H9 (cell line): ENCODE data around the gene IQCE. TPM values are rescaled to one million over a fixed set of nuclear protein-coding genes. Genes with fewer than 3 reads are reported as not detected.

Experiments used
- DNase-seq: peaks from one replicate; pipeline ENCODE4 v3.0.0-alpha.2; 2017
- H2AFZ ChIP-seq: one replicate; pipeline ENCODE4 v1.6.1; 2013; ENCODE audit warnings: mild to moderate bottlenecking, low read length, control low read depth, moderate library complexity
- H2AK5ac ChIP-seq: 2 replicates; pipeline ENCODE4 v1.6.1; 2013; ENCODE audit warnings: low read length, control low read depth, mixed read lengths; ENCODE audit not compliant: insufficient read length
- H2BK120ac ChIP-seq: one replicate; pipeline ENCODE4 v1.6.1; 2013; ENCODE audit warnings: low read depth, mild to moderate bottlenecking, low read length, control low read depth, inconsistent platforms; ENCODE audit not compliant: poor library complexity, severe bottlenecking
- H2BK12ac ChIP-seq: 2 replicates; pipeline ENCODE4 v1.6.1; 2013; ENCODE audit warnings: low read length, control low read depth, mixed read lengths, low read depth; ENCODE audit not compliant: insufficient read length
- H2BK15ac ChIP-seq: 2 replicates; pipeline ENCODE4 v1.6.1; 2013; ENCODE audit warnings: low read depth, low read length, control low read depth
- H2BK20ac ChIP-seq: one replicate; pipeline ENCODE4 v1.6.1; 2013; ENCODE audit warnings: low read depth, mild to moderate bottlenecking, low read length, control low read depth, inconsistent platforms; ENCODE audit not compliant: poor library complexity, severe bottlenecking
- H2BK5ac ChIP-seq: 2 replicates; pipeline ENCODE4 v1.6.1; 2013; ENCODE audit warnings: low read length, control low read depth, mixed read lengths; ENCODE audit not compliant: insufficient read length
- H3K14ac ChIP-seq: 2 replicates; pipeline ENCODE4 v1.6.1; 2013; ENCODE audit warnings: low read length, control low read depth; ENCODE audit not compliant: insufficient read depth
- H3K18ac ChIP-seq: 2 replicates; pipeline ENCODE4 v1.6.1; 2013; ENCODE audit warnings: low read depth, mild to moderate bottlenecking, mixed read lengths, low read length, control low read depth; ENCODE audit not compliant: insufficient read length
- H3K23ac ChIP-seq: 2 replicates; pipeline ENCODE4 v1.6.1; 2013; ENCODE audit warnings: low read length, control low read depth, mixed read lengths, low read depth; ENCODE audit not compliant: insufficient read length
- H3K23me2 ChIP-seq: 2 replicates; pipeline ENCODE4 v1.6.1; 2013; ENCODE audit warnings: low read depth, mild to moderate bottlenecking, mixed read lengths, low read length, control low read depth; ENCODE audit not compliant: insufficient read length, poor library complexity, severe bottlenecking
- H3K27ac ChIP-seq: 2 replicates; pipeline ENCODE4 v1.5.1; 2013; ENCODE audit warnings: low read length, control low read depth, mixed read lengths, low read depth; ENCODE audit not compliant: insufficient read length
- H3K27me3 ChIP-seq: 2 replicates; pipeline ENCODE4 v1.6.1; 2013; ENCODE audit warnings: low read length, control low read depth, inconsistent platforms; ENCODE audit not compliant: insufficient read depth
- H3K4ac ChIP-seq: 2 replicates; pipeline ENCODE4 v1.6.1; 2013; ENCODE audit warnings: low read depth, mild to moderate bottlenecking, control low read depth, inconsistent platforms, low read length, moderate library complexity
- H3K4me1 ChIP-seq: 2 replicates; pipeline ENCODE4 v1.6.1; 2013; ENCODE audit warnings: low read length, control low read depth, inconsistent platforms; ENCODE audit not compliant: insufficient read depth
- H3K4me2 ChIP-seq: 2 replicates; pipeline ENCODE4 v1.6.1; 2013; ENCODE audit warnings: low read length, control low read depth, mixed read lengths; ENCODE audit not compliant: insufficient read length, insufficient read depth
- H3K56ac ChIP-seq: 2 replicates; pipeline ENCODE4 v1.6.1; 2013; ENCODE audit warnings: low read depth, mild to moderate bottlenecking, mixed read lengths, low read length, control low read depth; ENCODE audit not compliant: insufficient read length
- H3K79me1 ChIP-seq: 2 replicates; pipeline ENCODE4 v1.6.1; 2013; ENCODE audit warnings: low read depth, mild to moderate bottlenecking, moderate library complexity, low read length, control low read depth, inconsistent platforms; ENCODE audit not compliant: insufficient read depth, poor library complexity, severe bottlenecking
- H3K79me2 ChIP-seq: 2 replicates; pipeline ENCODE4 v1.6.1; 2013; ENCODE audit warnings: low read length, control low read depth, inconsistent platforms; ENCODE audit not compliant: insufficient read depth
- H3K9ac ChIP-seq: 2 replicates; pipeline ENCODE4 v1.6.1; 2013; ENCODE audit warnings: low read length, control low read depth, mixed read lengths; ENCODE audit not compliant: insufficient read length; ENCODE audit errors: extremely low read depth
- H3K9me3 ChIP-seq: one replicate; pipeline ENCODE4 v1.6.1; 2013; ENCODE audit warnings: low read depth, low read length, inconsistent platforms; ENCODE audit not compliant: control insufficient read depth
- H3T11ph ChIP-seq: one replicate; pipeline ENCODE4 v1.6.1; 2013; ENCODE audit warnings: mild to moderate bottlenecking, low read length, control low read depth, inconsistent platforms
- H4K20me1 ChIP-seq: one replicate; pipeline ENCODE4 v1.6.1; 2013; ENCODE audit not compliant: control insufficient read depth, insufficient read length, insufficient read depth
- H4K5ac ChIP-seq: 2 replicates; pipeline ENCODE4 v1.6.1; 2013; ENCODE audit warnings: low read depth, mild to moderate bottlenecking, mixed read lengths, low read length, control low read depth; ENCODE audit not compliant: insufficient read length
- H4K8ac ChIP-seq: replicated peaks from 2 replicates; pipeline ENCODE4 v1.6.1; 2013; ENCODE audit warnings: low read length, control low read depth, mixed read lengths, low read depth; ENCODE audit not compliant: insufficient read length
- H4K91ac ChIP-seq: 2 replicates; pipeline ENCODE4 v1.6.1; 2013; ENCODE audit warnings: low read depth, mild to moderate bottlenecking, moderate library complexity, mixed read lengths, low read length, control low read depth; ENCODE audit not compliant: insufficient read length
- H3K27ac Mint-ChIP-seq, 3 experiments: 2 replicates in 2 of 3; 3 replicates in 1 of 3; pipeline ENCODE4 v1.8.0; 2020 to 2021; ENCODE audit warnings: mixed read lengths in 3 of 3, mild to moderate bottlenecking in 1 of 3, moderate library complexity in 1 of 3
- H3K27me3 Mint-ChIP-seq: 2 replicates; pipeline ENCODE4 v1.8.0; 2021; ENCODE audit warnings: low read depth, mild to moderate bottlenecking, moderate library complexity, mixed read lengths
- H3K36me3 Mint-ChIP-seq, 3 experiments: 2 replicates in 2 of 3; 3 replicates in 1 of 3; pipeline ENCODE4 v1.8.0; 2020 to 2021; ENCODE audit warnings: low read depth in 3 of 3, mixed read lengths in 3 of 3; ENCODE audit not compliant: insufficient read depth in 1 of 3
- H3K4me1 Mint-ChIP-seq, 2 experiments: 2 replicates each; pipeline ENCODE4 v1.8.0; 2020; ENCODE audit warnings: mixed read lengths in 2 of 2
- H3K4me3 Mint-ChIP-seq, 2 experiments: 2 replicates in 1 of 2; 3 replicates in 1 of 2; pipeline ENCODE4 v1.8.0; 2020 to 2021; ENCODE audit warnings: mild to moderate bottlenecking in 2 of 2, mixed read lengths in 2 of 2, moderate library complexity in 1 of 2
- H3K9me3 Mint-ChIP-seq, 2 experiments: 2 replicates in 1 of 2; 3 replicates in 1 of 2; pipeline ENCODE4 v1.8.0; 2020; ENCODE audit warnings: mild to moderate bottlenecking in 2 of 2, mixed read lengths in 2 of 2, moderate library complexity in 1 of 2
- WGBS: extraction: QIAGEN DNeasy Blood & Tissue Kit; methylation state at CpG from one replicate; pipeline ENCODE4 v1.1.7; 2013; ENCODE audit warnings: missing lambda C conversion rate, low lambda C conversion rate, mixed read lengths; ENCODE audit not compliant: insufficient read length; ENCODE audit errors: extremely low coverage; 5-methylcytosine and 5-hydroxymethylcytosine counted together
- total RNA-seq: library from RNA; stranded (reverse); gene quantifications from 2 replicates; pipeline ENCODE4 v1.2.1, GENCODE V29; 2021
- TF ChIP-seq, protein P1 (sequence below): fragments of 200-600 bp; sonication (generic); conservative IDR thresholded peaks from 3 replicates; pipeline ENCODE4 v1.8.0; 2021; ENCODE audit warnings: antibody characterized with exemption, mild to moderate bottlenecking

The IQCE gene
- total RNA-seq, 1 experiment from 2014 or later = 7.0 TPM

DNA sequence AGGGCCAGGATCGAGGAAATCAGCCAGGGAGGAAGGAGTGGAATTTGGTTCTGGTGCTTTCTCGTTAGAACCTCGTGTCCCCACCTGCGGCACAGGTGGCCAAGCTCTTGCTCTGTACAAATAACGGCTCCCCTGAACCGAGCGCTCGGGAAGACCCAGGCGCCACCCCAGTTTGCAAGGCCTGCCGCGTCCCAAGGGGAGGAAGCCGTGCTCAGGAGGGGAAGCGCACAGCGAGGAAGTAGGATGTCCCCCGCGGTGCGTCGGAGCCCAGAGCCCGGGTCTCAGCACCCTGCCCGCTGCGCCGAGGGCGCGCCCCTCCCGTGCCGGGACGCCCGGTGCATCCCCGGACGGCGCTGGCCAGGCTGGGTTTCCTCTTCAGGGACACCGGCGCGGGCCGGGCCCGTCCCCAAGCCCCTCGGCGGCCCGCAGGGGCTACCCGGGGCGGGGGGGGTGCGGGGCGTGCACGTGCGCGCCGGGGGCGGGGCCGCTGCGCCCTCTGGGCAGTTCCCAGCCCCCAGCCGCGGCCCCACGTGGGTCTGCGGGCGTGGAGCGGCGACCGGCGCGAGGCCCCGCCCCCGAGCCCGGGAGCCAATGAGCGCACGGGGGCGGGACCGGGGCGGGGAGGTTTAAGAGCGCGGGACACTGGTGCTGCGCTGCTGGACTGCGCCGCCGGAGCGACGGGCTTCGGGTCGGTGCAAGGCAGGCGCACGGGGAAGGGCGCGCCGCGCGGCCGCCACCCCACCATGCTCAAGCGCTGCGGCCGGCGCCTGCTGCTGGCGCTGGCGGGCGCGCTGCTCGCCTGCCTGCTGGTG lies 39.5 kb upstream of the IQCE start, which contains the start of gene LFNG:
Gene LFNG (plus strand): TSS at position 656 of the 812 bp plus-strand sequence. CDS start 88 bp downstream, at position 744.
- Histone ChIP-seq H3K27me3 (no peaks in the 10 kb centered on the region; the same call in 1 of the 2 replicates), H3K14ac (no peak within 1 kb of the TSS; the same call in 1 of the 2 replicates), H3K4ac (no peak within 1 kb of the TSS), H4K5ac (no peak within 1 kb of the TSS), H3T11ph (no peak within 1 kb of the TSS), H2BK20ac (no peak within 1 kb of the TSS), H3K79me2 (no peaks in the 10 kb centered on the region; the same call in 1 of the 2 replicates), H4K91ac (no peak within 1 kb of the TSS), H3K9me3 (no peaks in the 10 kb centered on the region), H3K27ac (no peak within 1 kb of the TSS), H3K79me1 (no peaks in the 10 kb centered on the region), H3K18ac (no peak within 1 kb of the TSS), H2BK5ac (no peak within 1 kb of the TSS), H3K9ac (no peak within 1 kb of the TSS), H3K4me2 (peak within 1 kb of the TSS; percentile 63), H2AK5ac (no peak within 1 kb of the TSS), H3K23ac (no peak within 1 kb of the TSS), H2AFZ (no peak within 1 kb of the TSS), H2BK120ac (no peak within 1 kb of the TSS), H4K8ac (no peak within 1 kb of the TSS), H2BK15ac (no peak within 1 kb of the TSS), H3K4me1 (peaks cover 4% of the 10 kb centered on the region; the same call in 1 of the 2 replicates), H3K56ac (no peak within 1 kb of the TSS), H2BK12ac (no peak within 1 kb of the TSS), H4K20me1 (no peaks in the 10 kb centered on the region), H3K23me2 (peaks cover 13% of the 10 kb centered on the region)
- Mint-ChIP-seq H3K27me3 (peaks cover 26% of the 10 kb centered on the region), H3K36me3 (peaks cover 0 to 5% (median 4%) of the 10 kb centered on the region in 3 experiments; a peak in 2 of 7 replicates), H3K9me3 (no peaks in the 10 kb centered on the region), H3K27ac (peak within 1 kb of the TSS in 1 of 3 experiments; percentile 79; a peak in 1 of 7 replicates), H3K4me3 (peak within 1 kb of the TSS; percentile 84 to 93), H3K4me1 (peaks cover 42 to 46% of the 10 kb centered on the region in 2 experiments)
- no CpG with 5 or more reads among the region's 95 CpGs for WGBS
- DNase-seq = peak; percentile 84
- TF ChIP-seq, protein P1, sequence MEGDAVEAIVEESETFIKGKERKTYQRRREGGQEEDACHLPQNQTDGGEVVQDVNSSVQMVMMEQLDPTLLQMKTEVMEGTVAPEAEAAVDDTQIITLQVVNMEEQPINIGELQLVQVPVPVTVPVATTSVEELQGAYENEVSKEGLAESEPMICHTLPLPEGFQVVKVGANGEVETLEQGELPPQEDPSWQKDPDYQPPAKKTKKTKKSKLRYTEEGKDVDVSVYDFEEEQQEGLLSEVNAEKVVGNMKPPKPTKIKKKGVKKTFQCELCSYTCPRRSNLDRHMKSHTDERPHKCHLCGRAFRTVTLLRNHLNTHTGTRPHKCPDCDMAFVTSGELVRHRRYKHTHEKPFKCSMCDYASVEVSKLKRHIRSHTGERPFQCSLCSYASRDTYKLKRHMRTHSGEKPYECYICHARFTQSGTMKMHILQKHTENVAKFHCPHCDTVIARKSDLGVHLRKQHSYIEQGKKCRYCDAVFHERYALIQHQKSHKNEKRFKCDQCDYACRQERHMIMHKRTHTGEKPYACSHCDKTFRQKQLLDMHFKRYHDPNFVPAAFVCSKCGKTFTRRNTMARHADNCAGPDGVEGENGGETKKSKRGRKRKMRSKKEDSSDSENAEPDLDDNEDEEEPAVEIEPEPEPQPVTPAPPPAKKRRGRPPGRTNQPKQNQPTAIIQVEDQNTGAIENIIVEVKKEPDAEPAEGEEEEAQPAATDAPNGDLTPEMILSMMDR = no peak
